HG03575 (cell line): ENCODE measurements around the gene FGF21.
"Not testable (repeated sequence)": the region's sequence is repeated elsewhere in the genome, so short reads cannot be mapped to it uniquely, and the experiment has no call there.

Experiments used
- ATAC-seq: cut with Tn5 transposase; IDR thresholded peaks from one replicate; pipeline ENCODE4 v1.9.1; 2021; ENCODE audit not compliant: unreplicated experiment, insufficient number of reproducible peaks, low FRiP score; ENCODE audit errors: extremely low read depth

FGF21 gene

GRCh38 chr19:48755084-48755641, at the start of gene FGF21:
Gene FGF21 (plus strand): TSS chr19:48755524. CDS start chr19:48756237, 713 bp downstream.
- ATAC-seq, result no peak

- ATAC-seq, result no peak
Measured at GRCh38 chr19:48708471-48708870, 46.9 kb upstream of the FGF21 start.

DNA sequence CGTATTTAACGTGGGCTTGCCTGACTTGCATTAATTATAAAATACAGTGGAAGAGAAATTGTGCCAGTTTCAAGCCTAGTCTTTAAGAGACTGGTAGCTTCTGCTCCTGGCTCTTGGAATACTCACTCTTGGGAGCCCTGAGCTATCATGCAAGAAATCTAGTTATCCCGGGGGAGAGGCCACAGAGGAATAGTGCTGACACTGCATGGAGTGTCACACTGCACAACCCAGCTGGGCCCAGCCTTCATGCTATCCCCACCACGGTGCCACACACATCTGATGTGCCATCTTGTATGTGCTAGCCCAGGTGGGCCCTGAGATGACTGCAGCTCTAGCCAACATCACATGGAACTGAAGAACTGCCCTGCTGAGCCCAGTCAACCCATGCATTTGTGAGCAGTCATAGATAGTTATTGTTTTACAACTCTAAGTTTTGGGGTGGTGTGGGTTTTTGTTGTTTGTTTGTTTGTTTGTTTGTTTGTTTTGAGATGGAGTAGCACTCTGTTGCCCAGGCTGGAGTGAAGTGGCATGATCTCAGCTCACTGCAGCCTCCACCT, 44.1 kb upstream of the FGF21 start:
- ATAC-seq, result no peak

DNA sequence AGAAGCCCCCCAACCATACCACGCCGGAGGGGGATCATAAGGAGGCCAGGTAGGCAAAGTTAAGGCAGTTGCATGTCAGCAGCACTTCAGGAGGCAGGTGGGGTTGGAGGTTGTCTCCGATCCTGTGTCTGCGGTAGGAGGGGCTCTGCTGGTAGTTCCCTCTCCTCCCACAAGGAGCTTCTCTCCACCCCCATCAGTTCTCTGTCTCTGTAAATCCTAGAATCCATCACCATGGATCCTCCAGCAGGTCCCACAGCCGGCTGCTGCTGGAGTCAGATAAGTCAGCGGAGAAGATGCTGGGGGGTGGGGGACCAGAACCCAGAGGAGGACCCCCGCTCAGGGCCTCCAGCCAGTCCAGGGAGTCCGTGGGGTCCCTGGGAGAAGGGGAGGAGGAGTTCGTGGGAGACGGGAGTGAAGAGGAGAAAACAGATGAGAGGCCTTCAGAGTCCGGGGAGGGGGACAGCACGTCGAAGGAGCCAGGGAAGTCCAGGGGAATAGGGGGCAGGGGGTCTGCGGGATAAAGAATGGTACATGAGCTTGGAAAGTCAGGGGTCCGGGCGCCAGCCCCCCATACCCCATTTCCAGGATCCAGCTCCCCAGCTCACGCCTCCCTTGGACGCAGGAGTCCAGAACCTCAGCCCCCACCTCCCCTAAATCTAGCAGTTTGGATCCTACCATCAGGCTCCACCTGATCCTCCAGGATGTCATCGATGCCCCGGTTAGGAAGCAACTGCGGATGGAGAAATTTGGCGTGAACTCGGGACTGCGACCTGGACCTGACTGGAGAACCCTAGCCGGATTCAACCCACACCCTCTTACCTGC, 42.1 kb upstream of the FGF21 start:
- ATAC-seq, result no peak

DNA sequence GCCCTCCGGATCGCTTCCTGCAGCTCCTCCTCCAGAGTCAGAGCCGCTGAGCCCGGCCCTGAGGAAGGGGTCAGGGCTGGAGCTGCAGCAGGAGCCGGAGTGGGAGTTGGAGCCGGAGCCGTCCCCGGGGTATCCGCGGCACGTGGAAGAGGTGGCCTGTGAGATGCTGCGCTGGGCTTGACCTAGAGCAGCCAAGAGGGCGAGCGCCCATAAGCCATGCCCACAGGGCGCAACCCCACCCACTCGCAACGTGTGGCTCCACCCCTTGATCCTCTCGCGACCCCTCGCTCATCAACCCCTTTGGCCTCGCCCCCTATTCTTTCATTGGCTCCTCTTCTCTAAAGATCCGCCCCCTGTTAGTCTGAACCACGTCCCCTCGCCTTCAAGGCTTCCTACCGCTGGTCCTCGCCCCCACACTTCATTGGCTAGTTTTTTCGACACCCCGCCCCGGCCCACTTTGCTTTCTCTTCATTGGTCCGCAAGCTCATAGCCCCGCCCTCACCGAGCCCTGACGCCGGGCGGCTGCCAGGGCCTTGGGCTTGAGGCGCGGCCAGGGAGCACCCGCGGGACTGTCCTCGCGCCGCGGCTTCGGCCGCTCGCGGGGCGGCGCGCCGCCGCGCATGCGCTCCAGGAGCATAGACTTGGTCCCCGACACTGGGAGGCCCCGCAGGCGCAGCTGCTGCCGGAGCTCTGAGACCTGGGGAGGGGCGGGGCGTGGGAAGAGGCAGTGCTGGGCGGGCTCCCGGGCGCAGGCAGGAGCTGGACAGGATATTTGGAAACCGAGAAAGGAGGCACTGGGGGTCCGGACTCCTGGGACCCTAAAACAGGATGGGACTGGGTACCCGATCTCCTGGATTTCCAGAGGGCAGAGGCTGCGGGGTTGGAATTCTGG, 41.2 kb upstream of the FGF21 start:
- ATAC-seq, result peak; percentile 66

DNA sequence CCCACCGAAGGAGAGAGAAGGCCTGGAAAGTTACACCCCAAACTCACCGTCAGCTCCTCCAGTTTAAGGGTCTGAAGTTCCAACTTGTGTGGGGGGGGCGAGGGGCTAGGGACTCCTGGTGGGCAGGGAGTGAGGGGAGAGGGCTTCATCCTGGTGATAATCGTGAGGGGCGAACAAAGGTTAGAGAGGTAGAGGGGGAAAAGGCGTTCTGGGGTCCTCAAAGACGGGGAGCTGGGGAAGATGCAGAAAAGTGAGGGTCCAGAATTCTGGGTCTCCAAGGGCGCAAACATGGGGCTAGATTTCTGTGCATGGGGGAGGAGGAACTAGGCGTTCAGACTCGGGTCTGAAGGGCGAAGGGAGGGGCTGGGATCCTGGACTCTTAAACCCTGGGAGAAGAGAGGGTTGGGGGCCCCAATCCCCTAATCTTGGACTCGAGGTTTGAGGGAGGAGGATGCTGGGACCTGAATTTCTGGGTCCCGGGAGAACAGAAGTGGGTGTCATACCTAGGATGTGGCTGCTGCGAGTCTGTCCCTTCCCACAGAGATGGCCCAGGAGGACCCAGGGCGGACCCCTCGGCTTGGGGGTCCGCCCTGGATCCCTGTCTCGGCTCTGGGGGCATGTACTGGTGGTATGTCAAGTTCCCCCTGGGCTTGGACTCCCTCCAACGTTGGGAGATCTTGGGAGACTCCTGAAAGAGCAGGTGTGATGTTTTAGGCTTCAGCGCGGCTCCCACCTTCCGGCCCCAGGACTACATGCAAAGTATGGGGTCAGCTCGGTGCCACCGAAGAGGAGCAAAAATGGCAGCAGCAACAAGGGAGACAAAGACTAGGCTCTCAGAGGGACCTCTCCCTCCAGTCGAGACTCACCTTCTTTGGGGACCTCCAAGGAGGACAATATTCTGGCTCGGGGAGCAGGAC, 40.3 kb upstream of the FGF21 start:
- ATAC-seq, result no peak

DNA sequence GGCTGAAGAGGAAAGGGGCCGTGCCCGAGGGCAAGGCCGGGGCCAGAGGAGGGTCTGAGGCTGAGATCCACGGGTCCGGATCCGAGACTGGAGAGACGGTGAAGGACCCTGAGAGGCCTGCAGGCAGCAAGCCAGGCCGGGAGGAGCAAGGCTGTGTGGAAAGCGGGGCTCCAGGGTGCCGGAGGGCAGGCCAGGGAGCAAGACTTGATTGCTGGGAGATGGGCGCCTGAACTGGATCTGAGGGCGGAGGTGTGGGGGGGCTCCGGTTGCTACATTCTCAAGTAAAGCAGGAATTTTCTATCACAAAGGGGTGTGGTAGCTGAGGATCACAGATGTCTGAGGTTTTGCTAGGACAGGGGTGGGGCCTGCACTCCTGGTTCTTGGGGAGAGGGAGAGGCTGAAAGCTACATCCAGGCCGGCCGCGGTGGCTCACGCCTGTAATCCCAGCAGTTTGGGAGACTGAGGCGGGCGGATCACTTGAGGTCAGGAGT, 39.6 kb upstream of the FGF21 start:
- ATAC-seq, result no peak

DNA sequence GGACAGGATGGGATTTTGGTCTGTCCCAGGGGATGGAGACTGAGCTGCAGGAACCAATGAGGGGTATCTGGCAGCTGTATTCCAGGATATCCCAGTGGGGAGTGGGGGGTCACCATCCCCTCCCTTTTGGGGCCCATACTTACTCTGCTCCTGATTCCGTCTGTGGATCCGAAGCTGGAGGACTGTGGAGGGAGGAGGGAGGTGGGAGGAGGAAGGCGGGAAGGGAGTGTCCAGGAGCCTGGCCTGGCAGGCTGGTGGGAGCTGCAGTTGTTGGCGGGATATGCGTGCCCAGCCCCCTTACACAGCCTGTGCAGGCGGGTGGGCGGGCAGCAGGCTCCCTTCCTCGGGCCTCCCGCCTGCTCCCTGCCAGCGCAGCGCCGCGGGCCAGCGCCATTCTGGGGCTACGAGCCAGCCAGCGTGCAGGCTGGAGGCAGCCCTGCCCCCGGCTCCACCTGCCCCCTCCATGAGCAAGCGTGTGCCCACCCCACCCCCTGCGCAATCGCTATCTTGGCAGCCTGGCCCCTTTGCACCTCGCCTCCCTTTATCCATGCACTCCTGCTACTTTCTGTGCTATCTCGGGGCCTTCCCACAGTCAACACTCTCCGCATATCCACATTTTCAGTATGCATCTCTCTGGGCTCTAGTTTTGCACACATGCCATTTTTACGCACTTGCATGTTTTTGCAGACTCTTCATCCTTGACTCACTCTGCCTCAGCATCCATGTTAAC, 38.6 kb upstream of the FGF21 start:
- no peak for ATAC-seq

DNA sequence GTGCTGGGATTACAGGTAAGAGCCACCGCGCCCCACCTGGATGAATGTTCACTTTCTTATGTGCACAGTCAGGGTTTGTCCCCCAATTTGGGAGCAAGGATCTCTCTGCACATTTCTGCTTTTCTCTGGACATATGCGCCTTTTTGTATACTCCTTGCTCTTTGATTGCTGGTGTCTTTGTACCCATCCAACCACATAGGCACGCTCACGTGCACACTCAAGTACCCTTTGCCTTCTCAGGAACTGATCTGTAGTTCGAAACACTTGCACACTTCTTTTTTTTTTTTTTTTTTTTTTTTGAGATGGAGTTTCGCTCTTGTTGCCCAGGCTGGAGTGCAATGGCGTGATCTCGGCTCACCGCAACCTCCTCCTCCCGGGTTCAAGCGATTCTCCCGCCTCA, 37.2 kb upstream of the FGF21 start:
- ATAC-seq, result not testable (repeated sequence)

DNA sequence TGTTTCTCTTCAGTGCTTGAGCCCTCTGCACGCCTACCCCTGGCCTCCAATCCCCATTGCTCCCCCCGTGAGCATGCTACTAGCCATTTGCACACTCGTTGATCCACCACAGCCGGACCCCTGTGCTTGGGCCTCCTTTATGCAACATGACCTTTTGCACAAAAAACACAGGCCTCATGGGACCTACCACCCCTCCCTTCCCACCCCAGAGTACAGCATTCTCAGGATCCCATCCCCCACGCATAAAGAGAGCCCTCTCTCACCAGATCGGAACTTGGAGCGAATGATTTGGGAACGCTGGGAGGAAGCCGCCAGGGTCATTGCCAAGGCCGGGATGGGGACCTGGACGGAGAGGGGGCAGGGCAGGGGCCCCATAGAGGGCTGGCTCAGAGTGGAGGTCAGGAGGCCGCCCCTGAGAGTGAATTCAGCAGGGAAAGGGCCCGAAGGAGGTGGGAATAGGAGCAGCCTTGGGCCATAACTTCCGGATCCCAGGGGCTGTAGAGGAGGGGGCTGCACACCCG, 36.6 kb upstream of the FGF21 start:
- ATAC-seq, result no peak

DNA sequence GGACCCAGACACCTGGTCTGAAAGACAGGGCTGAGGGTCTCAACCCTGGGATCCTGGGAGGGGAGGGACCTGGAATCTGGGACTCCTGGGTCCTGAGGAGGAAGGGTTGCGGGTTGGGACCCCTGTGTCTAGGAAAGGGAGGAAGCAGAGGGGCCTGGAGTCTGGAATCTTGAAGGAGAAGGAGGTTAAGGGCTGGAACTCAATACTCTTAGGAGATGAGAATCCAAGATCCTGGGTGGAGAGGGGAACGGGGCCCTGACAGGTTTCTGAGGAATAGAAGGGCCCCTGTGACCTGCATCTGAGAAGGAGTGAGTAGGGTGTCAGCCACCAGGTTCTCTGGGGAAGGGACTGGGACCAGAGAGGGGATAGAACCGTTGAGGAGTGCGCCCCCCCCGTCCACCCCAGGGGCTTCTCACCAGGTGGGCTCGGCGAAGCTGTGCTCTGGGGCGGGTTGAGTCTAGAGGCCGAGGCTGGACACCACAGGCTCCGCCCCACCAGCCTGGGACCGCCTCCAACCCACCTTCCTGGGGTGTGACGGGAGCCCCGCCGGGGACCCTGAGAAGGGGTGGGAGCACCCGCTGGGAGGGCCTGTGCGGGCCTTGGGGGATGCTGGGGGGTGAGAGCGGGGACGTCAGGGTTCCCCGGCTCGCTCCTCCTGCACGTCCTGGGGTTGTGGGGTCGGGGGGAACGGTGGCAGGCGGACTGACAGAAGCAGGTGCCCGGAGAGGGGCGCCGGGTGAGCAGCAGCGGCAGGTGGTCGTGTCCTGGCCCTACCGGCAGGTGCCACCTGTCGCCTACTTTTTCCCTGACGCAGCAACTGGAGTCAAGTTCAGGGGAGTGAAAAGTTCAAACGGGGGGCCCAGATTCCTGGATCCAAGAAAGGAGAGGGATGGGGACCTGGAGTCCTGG, 35.8 kb upstream of the FGF21 start, which contains the start of gene MAMSTR:
Gene MAMSTR (minus strand): TSS at position 463 of the 909 bp plus-strand sequence. CDS start 694 bp downstream, outside the sequence.
- no peak for ATAC-seq

DNA sequence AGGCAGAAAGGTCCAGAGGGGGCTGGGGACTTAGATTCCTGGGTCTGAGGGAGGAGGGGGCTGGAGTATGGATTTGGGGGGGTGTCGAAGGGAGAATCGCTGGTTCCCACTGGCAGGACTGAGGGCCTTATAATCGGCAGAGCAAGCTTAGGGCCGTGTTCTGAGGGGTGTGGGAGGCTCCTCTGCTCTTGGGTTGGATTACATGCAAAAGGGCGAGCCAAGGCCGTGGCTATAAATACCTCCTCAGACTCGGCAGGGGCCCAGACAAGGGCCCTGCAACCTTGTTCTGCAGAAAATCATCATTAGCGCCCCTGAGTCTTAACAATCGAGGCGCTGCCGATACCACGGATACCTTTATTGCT, 35.1 kb upstream of the FGF21 start:
- ATAC-seq, result no peak

DNA sequence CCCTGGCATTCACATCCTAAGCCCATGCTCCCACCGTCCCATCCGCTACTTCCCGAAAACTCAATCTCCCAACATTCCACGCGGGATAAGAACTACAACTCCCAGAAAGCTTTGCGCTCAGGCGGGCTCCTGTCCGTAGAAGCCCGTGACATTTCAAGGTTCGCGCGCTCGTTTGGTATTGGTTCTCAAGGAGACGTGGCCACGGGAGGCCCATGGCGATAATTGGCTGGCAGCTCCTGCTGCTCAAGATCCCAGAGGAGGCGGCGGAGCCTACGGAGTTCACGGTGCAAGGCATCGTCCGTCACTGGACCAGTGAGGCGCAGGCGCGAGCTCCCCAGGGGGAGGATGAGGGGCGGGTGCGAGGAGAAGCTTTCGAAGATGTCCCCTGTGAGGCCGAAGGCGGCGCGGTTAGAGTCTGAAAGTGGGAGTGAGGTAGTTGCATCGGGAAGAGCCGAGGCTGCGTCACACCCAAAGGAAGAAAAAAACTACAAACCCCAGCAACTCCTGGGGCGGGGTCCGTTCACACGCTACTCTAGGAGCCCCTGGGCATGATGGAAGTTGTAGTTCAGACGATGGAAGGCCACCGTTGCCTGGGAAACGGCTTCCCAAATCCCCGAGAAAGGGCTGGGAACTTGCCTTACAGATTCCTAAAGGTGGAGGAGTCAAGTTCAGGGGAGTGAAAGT, 34.6 kb upstream of the FGF21 start:
- ATAC-seq, result peak; percentile 55

DNA sequence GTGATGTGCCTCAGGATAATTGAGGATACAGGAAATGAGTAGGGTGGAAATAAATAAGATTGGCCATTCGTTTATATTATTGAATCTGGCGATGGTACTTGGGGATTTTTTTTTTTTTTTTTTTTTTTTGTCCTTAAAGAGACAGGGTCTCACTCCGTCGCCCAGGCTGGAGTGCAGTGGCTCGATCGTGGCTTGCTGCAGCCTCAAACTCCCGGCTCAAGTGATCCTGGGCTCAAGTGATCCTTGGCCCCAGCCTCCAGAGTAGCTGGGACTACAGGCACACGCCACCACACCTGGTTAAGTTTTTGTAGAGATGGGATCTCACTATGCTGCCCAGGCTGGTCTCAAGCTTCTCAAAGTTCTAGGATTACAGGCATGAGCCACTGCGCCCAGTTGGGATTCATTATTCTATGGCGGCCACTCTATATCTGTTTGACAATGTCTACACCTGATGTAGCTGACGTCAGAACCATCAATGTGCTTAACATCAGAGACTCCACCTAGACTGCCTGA, 33.1 kb upstream of the FGF21 start:
- ATAC-seq, result no peak

GRCh38 chr19:48724796-48725753, 30.2 kb upstream of the FGF21 start:
- no peak for ATAC-seq
